GM10266 (cell line): ENCODE data around the gene LGR6.

Experiments
- DNase-seq: peaks from one replicate; pipeline ENCODE4 v3.0.0; 2012; ENCODE audit errors: extremely low spot score
- CTCF ChIP-seq: IDR thresholded peaks from 2 replicates; pipeline ENCODE4 v1.5.1; 2012; ENCODE audit warnings: mild to moderate bottlenecking, low read depth; ENCODE audit not compliant: control insufficient read depth, insufficient read depth; ENCODE audit errors: missing control alignments

LGR6 gene

GRCh38 chr1:202282596-202283283 lies 89.1 kb downstream of the LGR6 start:
- TF ChIP-seq CTCF = no peak
- no peak for DNase-seq

GRCh38 chr1:202283379-202283844 lies 89.8 kb downstream of the LGR6 start:
- DNase-seq = no peak
- no peak for TF ChIP-seq CTCF

DNA sequence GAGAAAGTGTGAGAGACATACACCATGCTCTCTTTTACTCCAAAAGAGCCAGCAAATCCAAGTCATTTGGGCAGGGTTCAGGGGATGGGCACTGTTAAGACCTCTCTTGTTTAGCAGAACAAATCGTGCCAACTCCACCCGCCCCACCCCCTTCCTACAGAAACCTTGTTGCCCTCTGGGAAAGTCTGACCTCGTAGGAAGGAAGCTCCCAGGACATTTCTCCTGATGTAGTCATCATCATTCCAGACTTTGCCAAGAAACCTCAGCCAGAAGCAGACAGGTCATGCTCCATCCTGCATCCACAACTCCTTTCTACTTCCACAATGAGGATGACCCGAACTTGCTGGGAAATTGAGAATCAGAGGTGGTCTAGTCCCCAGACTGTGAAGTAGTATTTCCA lies 90.4 kb downstream of the LGR6 start:
- no peak for TF ChIP-seq CTCF
- no peak for DNase-seq

DNA sequence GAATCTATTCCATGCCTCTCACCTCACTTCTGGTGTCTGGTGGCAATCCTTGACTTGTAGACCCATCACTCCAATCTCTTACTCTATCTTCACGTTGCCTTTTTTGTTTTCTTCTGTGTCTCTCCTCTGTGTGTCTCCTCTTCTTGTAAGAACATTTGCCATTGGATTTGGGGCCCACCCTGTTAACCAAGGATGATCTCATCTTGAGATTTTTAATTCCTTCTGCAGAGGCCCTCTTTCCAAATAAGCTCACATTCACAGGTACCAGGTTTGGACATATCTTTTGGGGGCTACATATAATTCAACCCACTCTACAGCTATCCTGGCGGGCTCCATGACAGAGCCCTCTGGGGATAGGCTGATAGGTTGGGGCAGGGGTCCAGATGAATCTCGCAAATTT lies 92.3 kb downstream of the LGR6 start:
- no peak for TF ChIP-seq CTCF
- DNase-seq = no peak

GRCh38 chr1:202286622-202287097 lies 93.1 kb downstream of the LGR6 start:
- TF ChIP-seq CTCF = no peak
- no peak for DNase-seq

DNA sequence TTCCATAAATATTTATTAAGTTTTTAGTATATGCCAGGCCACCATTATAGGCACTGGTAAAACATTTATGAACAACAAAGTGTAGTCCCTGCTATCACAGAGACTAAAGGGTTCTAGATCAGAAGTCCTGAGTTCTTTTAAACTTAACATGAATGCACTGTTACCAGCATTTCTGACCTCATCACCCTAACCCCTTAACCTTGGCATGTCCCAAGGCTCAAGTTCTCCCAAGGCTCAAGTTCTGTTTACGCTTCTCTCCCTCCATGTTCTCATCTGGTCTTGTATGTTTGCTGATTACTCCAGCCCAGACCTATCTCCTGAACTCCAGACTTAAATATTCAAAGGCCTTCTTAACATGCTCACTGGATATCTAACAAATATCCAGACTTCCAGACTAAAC lies 93.6 kb downstream of the LGR6 start:
- DNase-seq = no peak
- no peak for TF ChIP-seq CTCF

GRCh38 chr1:202288177-202288576 lies 94.6 kb downstream of the LGR6 start:
- no peak for TF ChIP-seq CTCF
- no peak for DNase-seq
